Esophagus muscularis mucosa (tissue), 4 donors: Measurements from ENCODE around the gene VGLL4.
A peak's percentile ranks its signal among the peaks of the same experiment; 100 is the strongest.

Experiments used
- CTCF ChIP-seq, 3 experiments: fragments of 200-600 bp in 2 of 3; fragments of 450-650 bp in 1 of 3; sonication (generic) in 2 of 3; IDR thresholded peaks; one replicate each; pipeline ENCODE4 v1.5.1; 2017 to 2019; ENCODE audit warnings: antibody characterized with exemption in 3 of 3, mild to moderate bottlenecking in 2 of 3, moderate library complexity in 1 of 3
- EP300 ChIP-seq: sonication (generic); formaldehyde crosslinking; IDR thresholded peaks from one replicate; pipeline ENCODE4 v1.6.1; 2017; ENCODE audit warnings: antibody characterized with exemption
- POLR2AphosphoS5 ChIP-seq, 2 donors: sonication (generic); formaldehyde crosslinking; IDR thresholded peaks; one replicate each; pipeline ENCODE4 v1.6.1; 2017; ENCODE audit warnings: antibody characterized with exemption in 2 of 2

GRCh38 chr3:11558411-11558903 is 85.3 kb downstream of the VGLL4 start:
- TF ChIP-seq CTCF (IDR thresholded peaks at IDR 0.05) (no peak), POLR2AphosphoS5 (IDR thresholded peaks at IDR 0.05) (peak in 1 of 2 donors; percentile 3), EP300 (no peak)
